ENCODE results near the gene GCN1. TPM values are rescaled to one million over a fixed set of nuclear protein-coding genes. Genes with fewer than 3 reads are reported as not detected.

The GCN1 gene
- total RNA-seq, 6 experiments from 2014 or later: 29.9 to 62.8 (median 39.4) TPM

DNA sequence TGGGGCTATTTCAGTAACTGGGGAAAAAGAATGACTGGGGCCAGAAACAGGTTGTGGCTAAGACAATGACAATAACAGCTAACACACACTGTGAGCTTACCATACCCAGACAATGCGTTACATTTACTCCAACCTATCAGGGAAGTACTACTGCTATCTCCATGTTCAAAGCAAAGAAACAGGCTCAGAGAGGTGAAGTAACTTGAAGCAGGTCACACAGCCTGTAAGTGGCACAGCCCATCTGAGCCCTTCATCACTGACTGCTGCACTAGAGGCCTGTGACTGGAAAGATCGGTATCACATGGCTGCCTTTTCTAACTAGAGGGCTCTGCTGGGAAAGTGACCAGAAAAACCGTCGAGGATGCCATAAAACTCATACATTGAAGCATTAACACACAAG is 7.9 kb downstream of the GCN1 start:
- Histone ChIP-seq H3K9me3 (no peaks in the 10 kb centered on the region), H3K36me3 (peaks cover 0 to 70% (median 35%) of the 10 kb centered on the region in 4 donors), H3K27me3 (no peaks in the 10 kb centered on the region), H3K4me1 (no peaks in the 10 kb centered on the region), H3K4me3 (no peak overlapping the region), H3K27ac (no peak overlapping the region)
- ATAC-seq (no peak), DNase-seq (no peak)
- WGBS (ENCODE audit: insufficient coverage, low coverage, low lambda C conversion rate, missing lambda C conversion rate): 92% methylated on average over 2 of the region's 4 CpGs
- TF ChIP-seq, protein P1, sequence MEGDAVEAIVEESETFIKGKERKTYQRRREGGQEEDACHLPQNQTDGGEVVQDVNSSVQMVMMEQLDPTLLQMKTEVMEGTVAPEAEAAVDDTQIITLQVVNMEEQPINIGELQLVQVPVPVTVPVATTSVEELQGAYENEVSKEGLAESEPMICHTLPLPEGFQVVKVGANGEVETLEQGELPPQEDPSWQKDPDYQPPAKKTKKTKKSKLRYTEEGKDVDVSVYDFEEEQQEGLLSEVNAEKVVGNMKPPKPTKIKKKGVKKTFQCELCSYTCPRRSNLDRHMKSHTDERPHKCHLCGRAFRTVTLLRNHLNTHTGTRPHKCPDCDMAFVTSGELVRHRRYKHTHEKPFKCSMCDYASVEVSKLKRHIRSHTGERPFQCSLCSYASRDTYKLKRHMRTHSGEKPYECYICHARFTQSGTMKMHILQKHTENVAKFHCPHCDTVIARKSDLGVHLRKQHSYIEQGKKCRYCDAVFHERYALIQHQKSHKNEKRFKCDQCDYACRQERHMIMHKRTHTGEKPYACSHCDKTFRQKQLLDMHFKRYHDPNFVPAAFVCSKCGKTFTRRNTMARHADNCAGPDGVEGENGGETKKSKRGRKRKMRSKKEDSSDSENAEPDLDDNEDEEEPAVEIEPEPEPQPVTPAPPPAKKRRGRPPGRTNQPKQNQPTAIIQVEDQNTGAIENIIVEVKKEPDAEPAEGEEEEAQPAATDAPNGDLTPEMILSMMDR (IDR thresholded peaks at IDR 0.05): no peak
- TF ChIP-seq POLR2A (IDR thresholded peaks at IDR 0.05): no peak
- intact Hi-C loops (cut with DNase I): no loop called here

DNA sequence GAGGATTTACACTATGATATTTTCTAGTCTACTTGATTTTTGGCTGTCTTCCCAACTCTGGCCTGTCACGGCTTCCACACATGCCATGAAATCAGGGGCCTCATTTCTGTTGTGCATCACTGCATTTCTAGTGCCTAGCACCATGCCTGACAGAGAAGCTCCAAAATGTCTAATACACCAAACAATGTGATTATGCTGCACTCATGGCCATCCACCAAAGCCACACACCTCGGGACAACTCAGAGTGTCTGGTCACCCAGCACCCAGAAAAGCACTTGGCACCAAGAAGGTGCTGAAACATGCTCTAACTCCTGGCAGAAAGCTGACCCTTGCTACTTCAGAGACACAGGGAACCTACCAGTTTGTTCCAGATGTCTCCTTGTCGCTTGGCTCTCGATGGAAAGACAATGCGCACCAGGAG is 11.3 kb downstream of the GCN1 start:
- no peak for ATAC-seq
- no peak overlapping the region for H3K27ac ChIP-seq
- intact Hi-C loops (cut with DNase I): no loop called here

DNA sequence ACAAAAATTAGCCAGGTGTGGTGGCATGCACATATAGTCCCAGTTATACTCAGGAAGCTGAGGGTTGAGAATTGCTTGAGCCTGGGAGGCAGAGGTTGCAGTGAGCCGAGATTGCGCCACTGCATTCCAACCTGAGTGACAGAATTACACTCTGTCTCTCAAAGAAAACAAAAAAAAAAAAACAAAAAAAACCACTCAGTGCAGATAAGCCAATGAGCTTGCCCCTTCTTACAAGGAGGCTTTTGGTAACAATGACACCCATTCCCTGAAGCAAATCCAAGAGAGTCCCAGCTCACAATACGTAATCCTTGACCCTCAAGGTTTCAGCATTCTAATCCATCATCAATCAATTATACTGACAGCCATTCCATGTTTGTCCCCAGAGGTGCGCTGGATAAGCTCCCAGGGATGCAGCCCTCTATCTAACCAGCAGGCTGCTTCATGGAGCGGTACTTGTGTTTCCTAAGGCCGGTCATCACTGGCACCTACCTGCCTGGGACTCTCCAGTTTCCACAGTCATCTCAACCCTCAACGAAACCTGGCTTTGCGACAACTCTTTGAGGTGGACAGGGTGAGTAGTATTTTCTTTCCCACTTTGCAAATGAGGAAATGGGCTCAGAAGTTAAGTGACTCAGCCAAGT is 12.4 kb downstream of the GCN1 start:
- 63% methylated on average over 8 of the region's 8 CpGs for WGBS (ENCODE audit: insufficient coverage, low coverage, low lambda C conversion rate, missing lambda C conversion rate)
- no peak overlapping the region for H3K4me3 ChIP-seq
- no peaks in the 10 kb centered on the region for H3K27me3 ChIP-seq
- H3K9me3 ChIP-seq: no peaks in the 10 kb centered on the region
- peaks cover 0 to 70% (median 42%) of the 10 kb centered on the region in 4 donors for H3K36me3 ChIP-seq
- intact Hi-C loops (cut with DNase I): no loop called here
- ATAC-seq: peak in 2 of 4 donors; percentile 46 to 60
- no peak for DNase-seq
- no peaks in the 10 kb centered on the region for H3K4me1 ChIP-seq
- no peak overlapping the region for H3K27ac ChIP-seq
- TF ChIP-seq, protein P1 (IDR thresholded peaks at IDR 0.05): no peak
- TF ChIP-seq POLR2A (IDR thresholded peaks at IDR 0.05): no peak

More for the DNA sequence above, 11.3 kb downstream of the GCN1 start:
- WGBS (ENCODE audit: insufficient coverage, low coverage, low lambda C conversion rate, missing lambda C conversion rate): 92% methylated on average over 2 of the region's 5 CpGs
- Histone ChIP-seq H3K36me3 (peaks cover 0 to 71% (median 41%) of the 10 kb centered on the region in 4 donors), H3K4me3 (no peak overlapping the region), H3K27me3 (no peaks in the 10 kb centered on the region), H3K9me3 (no peaks in the 10 kb centered on the region), H3K4me1 (no peaks in the 10 kb centered on the region)
- DNase-seq: no peak
- TF ChIP-seq POLR2A (IDR thresholded peaks at IDR 0.05): no peak
- TF ChIP-seq, protein P1 (IDR thresholded peaks at IDR 0.05): no peak

DNA sequence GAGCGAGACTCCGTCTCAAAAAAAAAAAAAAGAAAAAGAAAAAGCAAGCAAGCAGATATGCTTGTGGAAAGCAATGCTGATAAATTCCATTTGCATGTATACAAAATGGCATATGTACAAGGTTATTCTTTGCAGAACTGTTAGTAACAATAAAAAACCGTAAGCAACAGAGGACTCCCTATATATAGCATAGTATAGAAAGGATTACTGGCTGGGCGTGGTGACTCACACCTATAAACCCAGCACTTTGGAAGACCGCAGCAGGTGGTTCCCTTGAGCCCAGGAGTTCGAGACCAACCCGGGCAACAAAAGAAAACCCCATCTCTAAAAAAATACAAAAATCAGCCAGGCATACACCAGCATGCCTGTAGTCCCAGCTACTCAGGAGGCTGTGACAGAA is 13.5 kb downstream of the GCN1 start:
- no peak for TF ChIP-seq POLR2A (IDR thresholded peaks at IDR 0.05)
- TF ChIP-seq, protein P1 (IDR thresholded peaks at IDR 0.05): no peak
- DNase-seq: no peak
- intact Hi-C loops (cut with DNase I): no loop called here
- Histone ChIP-seq H3K27ac (no peak overlapping the region), H3K27me3 (no peaks in the 10 kb centered on the region), H3K36me3 (peaks cover 0 to 74% (median 42%) of the 10 kb centered on the region in 4 donors), H3K4me3 (no peak overlapping the region), H3K4me1 (no peaks in the 10 kb centered on the region), H3K9me3 (no peaks in the 10 kb centered on the region)
- WGBS (ENCODE audit: insufficient coverage, low coverage, low lambda C conversion rate, missing lambda C conversion rate): 94% methylated on average over 5 of the region's 7 CpGs
- ATAC-seq: no peak
